Left lung (tissue), 10 donors: Measurements from ENCODE around the gene ANKRD33B. TPM values are rescaled to one million over a fixed set of nuclear protein-coding genes. Genes with fewer than 3 reads are reported as not detected.

ENCODE experiments used
- ATAC-seq: fragments of 200-7000 bp; cut with Tn5 transposase; one replicate; pipeline ENCODE4 v1.9.1; 2020; ENCODE audit warnings: moderate library complexity
- DNase-seq, 4 donors: peaks; one replicate each; pipeline ENCODE4 v3.0.0-alpha.2; 2013 to 2020
- H3K27ac ChIP-seq, 2 donors: fragments of 200-600 bp; sonication (generic) in 1 of 2; one replicate each; pipeline versions ENCODE4 v1.5.0 to v1.8.0; 2020 to 2021
- H3K27me3 ChIP-seq, 2 donors: fragments of 200-600 bp; sonication (generic) in 1 of 2; one replicate each; pipeline versions ENCODE4 v1.5.0 to v1.8.0; 2020 to 2021
- H3K36me3 ChIP-seq, 2 donors: fragments of 200-600 bp; sonication (generic) in 1 of 2; one replicate each; pipeline versions ENCODE4 v1.5.0 to v1.8.0; 2020 to 2021
- H3K4me1 ChIP-seq, 2 donors: fragments of 200-600 bp; one replicate each; pipeline ENCODE4 v1.8.0; 2021
- H3K4me3 ChIP-seq, 2 donors: fragments of 200-600 bp; sonication (generic) in 1 of 2; one replicate each; pipeline versions ENCODE4 v1.5.0 to v1.8.0; 2020 to 2021; ENCODE audit warnings: mild to moderate bottlenecking in 1 of 2
- H3K9me3 ChIP-seq, 2 donors: fragments of 200-600 bp; sonication (generic) in 1 of 2; one replicate each; pipeline versions ENCODE4 v1.5.0 to v1.8.0; 2020 to 2021
- CTCF ChIP-seq, 2 donors: fragments of 200-600 bp; sonication (generic) in 1 of 2; IDR thresholded peaks; one replicate each; pipeline versions ENCODE4 v1.5.0 to v1.8.0; 2021; ENCODE audit warnings: antibody characterized with exemption in 2 of 2
- intact Hi-C, 2 donors: fragments of 100-400 bp; cut with DNase I; formaldehyde crosslinking; loops; one replicate each; pipeline versions ENCODE4 v1.11.2 to v1.14.2; 2022
- polyA plus RNA-seq, 6 donors: library from polyadenylated mRNA; unstranded; fragments of 120-200 nt; gene quantifications; one replicate each; pipeline ENCODE4 v1.2.1, GENCODE V29; 2013; ENCODE audit not compliant: insufficient read length in 6 of 6
- total RNA-seq, 2 donors: library from RNA; stranded (reverse); fragmentation: NEBNext Ultra II Directional; extraction: Animal tissue kit (Norgen Biotek cat#: 25700); gene quantifications; one replicate each; pipeline ENCODE4 v1.2.1, GENCODE V29; 2021
- donor health status: DM: no; HTN: yes; CAD: no.
- donor health status: DM: no; HTN: no; CAD: no.

The ANKRD33B gene
- total and polyA plus RNA-seq, 8 donors: 0.53 to 6.3 (median 0.69) TPM

- Histone ChIP-seq H3K9me3 (no peaks in the 10 kb centered on the region), H3K36me3 (no peaks in the 10 kb centered on the region), H3K4me1 (peaks cover 0 to 32% of the 10 kb centered on the region in 2 donors), H3K4me3 (no peak overlapping the region), H3K27me3 (no peaks in the 10 kb centered on the region), H3K27ac (no peak overlapping the region)
- ATAC-seq (no peak), DNase-seq (no peak)
- intact Hi-C loops: no loop called here
- no peak for TF ChIP-seq CTCF (IDR thresholded peaks at IDR 0.05)
Measured at GRCh38 chr5:10580531-10581423, 16.9 kb downstream of the ANKRD33B start.

- DNase-seq: no peak
- intact Hi-C loops: no loop called here
- Histone ChIP-seq H3K9me3 (no peaks in the 10 kb centered on the region), H3K4me3 (no peak overlapping the region), H3K27ac (no peak overlapping the region), H3K4me1 (peaks cover 0 to 32% of the 10 kb centered on the region in 2 donors), H3K36me3 (no peaks in the 10 kb centered on the region), H3K27me3 (no peaks in the 10 kb centered on the region)
- no peak for ATAC-seq
- no peak for TF ChIP-seq CTCF (IDR thresholded peaks at IDR 0.05)
Measured at GRCh38 chr5:10581424-10581748, 17.5 kb downstream of the ANKRD33B start.

- Histone ChIP-seq H3K4me1 (peaks cover 0 to 32% of the 10 kb centered on the region in 2 donors), H3K36me3 (no peaks in the 10 kb centered on the region), H3K27ac (no peak overlapping the region), H3K27me3 (no peaks in the 10 kb centered on the region), H3K9me3 (no peaks in the 10 kb centered on the region), H3K4me3 (no peak overlapping the region)
- TF ChIP-seq CTCF (IDR thresholded peaks at IDR 0.05): no peak
- DNase-seq (no peak), ATAC-seq (no peak)
- intact Hi-C loops: no loop called here
Measured at GRCh38 chr5:10581867-10582511, 18.1 kb downstream of the ANKRD33B start.

GRCh38 chr5:10582512-10582897 lies 18.6 kb downstream of the ANKRD33B start:
- ATAC-seq (no peak), DNase-seq (no peak)
- Histone ChIP-seq H3K9me3 (no peaks in the 10 kb centered on the region), H3K27me3 (no peaks in the 10 kb centered on the region), H3K4me1 (peaks cover 0 to 28% of the 10 kb centered on the region in 2 donors), H3K27ac (no peak overlapping the region), H3K36me3 (no peaks in the 10 kb centered on the region), H3K4me3 (no peak overlapping the region)
- intact Hi-C loops: no loop called here
- no peak for TF ChIP-seq CTCF (IDR thresholded peaks at IDR 0.05)
